GM18505 (cell line): Measurements from ENCODE around the gene PPP1R13B.
A peak's percentile ranks its signal among the peaks of the same experiment; 100 is the strongest.

Experiments
- ATAC-seq: cut with Tn5 transposase; IDR thresholded peaks from one replicate; pipeline ENCODE4 v1.9.1; 2021; ENCODE audit not compliant: unreplicated experiment
- POLR2A ChIP-seq: IDR thresholded peaks from 4 replicates; pipeline ENCODE4 v1.6.1; 2011; ENCODE audit warnings: borderline replicate concordance; ENCODE audit not compliant: insufficient read depth, insufficient read length; ENCODE audit errors: extremely low read depth

The PPP1R13B gene

GRCh38 chr14:103872481-103873113 lies 25.2 kb upstream of the PPP1R13B start:
- peak; percentile 19 for ATAC-seq
- no peak for TF ChIP-seq POLR2A

GRCh38 chr14:103871596-103872480 lies 24.5 kb upstream of the PPP1R13B start:
- ATAC-seq: peak; percentile 74
- TF ChIP-seq POLR2A: peak; percentile 48

DNA sequence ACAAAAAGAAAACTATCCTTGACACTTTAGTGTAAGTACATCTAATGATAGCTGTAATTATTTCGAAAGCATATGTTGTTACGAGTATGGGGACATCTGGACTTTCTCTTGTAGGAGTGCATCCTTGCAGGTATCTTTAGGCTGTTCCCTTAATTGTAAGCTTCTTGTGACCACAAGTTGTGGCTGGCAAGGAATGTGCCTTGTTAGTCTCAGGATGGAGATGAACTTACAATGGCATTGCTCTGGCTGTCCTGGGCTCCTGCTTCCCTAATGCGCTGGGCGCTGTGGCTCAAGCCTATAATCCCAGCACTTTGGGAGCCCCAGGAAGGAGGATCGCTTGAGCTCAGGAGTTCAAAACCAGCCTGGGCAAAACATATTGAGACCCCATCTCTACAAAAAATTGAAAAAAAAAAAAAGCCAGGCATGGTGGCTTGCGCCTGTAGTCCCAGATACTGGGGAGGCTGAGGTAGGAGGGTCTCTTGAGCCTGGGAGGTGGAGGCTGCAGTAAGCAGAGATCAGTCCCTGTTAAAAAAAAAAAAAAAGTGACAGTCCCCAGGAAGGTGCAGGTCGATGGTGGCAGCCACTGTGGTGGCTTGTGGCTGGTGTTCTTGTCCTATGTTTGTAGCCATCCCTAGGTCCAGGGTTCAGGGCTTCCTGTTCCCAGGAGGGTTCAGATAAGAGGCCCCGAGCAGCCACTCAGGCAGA lies 23.7 kb upstream of the PPP1R13B start:
- ATAC-seq: no peak
- no peak for TF ChIP-seq POLR2A

- TF ChIP-seq POLR2A: no peak
- ATAC-seq: no peak
Measured at GRCh38 chr14:103870144-103870876, 22.9 kb upstream of the PPP1R13B start.

- ATAC-seq: no peak
Measured at GRCh38 chr14:103869406-103870143, 22.2 kb upstream of the PPP1R13B start.

GRCh38 chr14:103868242-103868897 lies 21.0 kb upstream of the PPP1R13B start:
- ATAC-seq: no peak
- TF ChIP-seq POLR2A: no peak

More at GRCh38 chr14:103869406-103870143, 22.2 kb upstream of the PPP1R13B start:
- no peak for TF ChIP-seq POLR2A

DNA sequence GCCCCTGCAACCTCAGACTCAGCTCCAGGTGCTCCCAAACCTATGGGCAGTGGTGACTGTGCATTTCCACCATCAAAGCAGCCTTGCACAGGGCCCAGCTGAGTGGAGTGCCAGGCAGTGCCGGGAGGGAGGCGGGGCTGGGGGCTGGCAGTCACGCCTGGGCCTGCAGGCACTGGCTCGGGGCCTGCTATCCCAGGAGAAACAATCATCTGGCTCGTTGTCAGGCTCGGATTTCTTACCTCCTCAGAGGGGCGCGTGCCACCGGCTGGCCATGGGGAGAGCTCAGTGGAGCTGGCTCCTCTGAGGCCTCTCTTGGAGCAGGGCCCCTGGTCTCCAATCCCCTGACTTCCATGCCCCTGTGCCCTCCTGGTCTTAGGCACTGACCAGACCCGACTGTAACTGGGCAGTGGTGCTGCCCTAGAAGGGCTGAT lies 20.2 kb upstream of the PPP1R13B start:
- no peak for ATAC-seq
- no peak for TF ChIP-seq POLR2A

- no peak for TF ChIP-seq POLR2A
Measured at GRCh38 chr14:103867020-103867419, 19.6 kb upstream of the PPP1R13B start.

DNA sequence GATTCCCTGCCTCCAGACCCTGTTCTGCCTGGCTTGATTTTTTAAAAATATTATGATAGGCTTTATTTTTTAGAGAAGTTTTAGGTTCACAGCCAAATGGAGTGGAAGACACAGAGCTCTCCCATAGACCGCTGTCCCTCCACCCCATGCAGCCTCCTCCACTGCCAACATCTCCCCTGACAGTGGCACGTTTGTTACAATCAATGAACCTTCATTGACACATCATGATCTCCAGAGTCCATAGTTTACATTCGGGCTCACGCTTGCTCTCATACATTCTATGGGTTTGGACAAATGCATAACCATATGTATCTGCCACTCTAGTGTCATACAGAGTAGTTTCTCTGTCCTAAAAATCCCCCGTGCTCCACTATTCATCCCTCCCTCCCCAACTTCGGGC lies 15.9 kb upstream of the PPP1R13B start:
- TF ChIP-seq POLR2A: no peak
- ATAC-seq: no peak

More at GRCh38 chr14:103867020-103867419, 19.6 kb upstream of the PPP1R13B start:
- no peak for ATAC-seq

GRCh38 chr14:103862393-103862782 lies 15.0 kb upstream of the PPP1R13B start:
- TF ChIP-seq POLR2A: no peak
- no peak for ATAC-seq

DNA sequence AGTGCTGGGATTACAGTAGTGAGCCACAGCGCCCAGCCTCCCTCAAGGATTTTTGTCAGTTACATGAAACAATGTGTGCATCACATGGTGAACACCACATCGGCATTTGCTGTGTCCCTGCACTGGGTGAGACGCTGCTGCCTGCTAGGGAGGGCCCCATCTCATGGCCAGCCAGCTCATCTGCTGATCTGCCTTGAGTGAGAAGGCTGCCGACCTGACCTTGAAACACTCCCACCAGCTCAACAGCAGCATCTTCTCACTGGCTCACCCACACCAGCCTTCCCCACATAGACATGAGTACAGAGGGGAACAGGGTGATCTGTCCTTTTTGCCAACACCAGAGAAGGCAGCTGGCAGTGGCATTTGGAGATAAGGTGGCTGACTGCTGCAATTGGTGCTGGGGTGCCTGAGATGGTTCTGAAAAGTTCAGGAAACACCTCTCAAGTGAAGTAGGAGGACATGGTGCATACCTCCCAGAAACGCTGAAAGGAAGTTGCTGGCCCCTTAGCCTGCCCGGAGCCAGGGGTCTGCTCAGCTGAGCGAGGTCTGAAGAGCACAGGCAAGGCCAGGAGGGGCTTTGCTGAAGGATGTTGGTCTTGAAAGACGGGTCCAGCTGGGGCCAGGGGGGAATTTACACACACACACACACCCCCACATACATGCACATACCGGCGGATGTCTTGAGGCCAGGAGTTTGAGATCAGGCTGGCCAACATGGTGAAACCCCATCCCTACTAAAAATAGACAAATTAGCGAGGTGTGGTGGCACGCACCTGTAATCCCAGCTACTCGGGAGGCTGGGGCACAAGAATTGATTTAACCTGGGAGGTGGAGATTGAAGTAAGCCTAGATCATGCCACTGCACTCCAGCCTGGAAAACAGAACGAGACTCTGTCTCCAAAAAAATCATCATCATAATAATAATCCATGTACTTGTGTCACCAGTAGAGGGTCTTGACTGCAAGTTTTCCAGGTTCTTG lies 14.3 kb upstream of the PPP1R13B start:
- TF ChIP-seq POLR2A: no peak
- ATAC-seq: no peak

GRCh38 chr14:103859416-103860202 lies 12.2 kb upstream of the PPP1R13B start:
- ATAC-seq: no peak
- TF ChIP-seq POLR2A: no peak
